Panc1 (cell line): ENCODE measurements around the gene LMF1. TPM values are rescaled to one million over a fixed set of nuclear protein-coding genes. Genes with fewer than 3 reads are reported as not detected.

ENCODE experiments used
- ATAC-seq: fragments of 200-7000 bp; cut with Tn5 transposase; 2 replicates; pipeline ENCODE4 v1.9.1; 2020; ENCODE audit warnings: mild to moderate bottlenecking, moderate library complexity
- BruUV-seq: library from RNA; stranded (reverse); fragments of 400-500 nt; replicated peaks from 2 replicates; lab custom pipeline; 2021; lab: Mats Ljungman, UMichigan
- CTCF ChIA-PET: fragments of 300-600 bp; sonication (Branson Sonifier 250); formaldehyde crosslinking; loops from one replicate; lab custom pipeline; 2022; ENCODE audit warnings: antibody characterized with exemption; lab: Charles Lee
- POLR2A ChIA-PET: fragments of 300-600 bp; sonication (Branson Sonifier 250); formaldehyde crosslinking; loops from one replicate; lab custom pipeline; 2022; ENCODE audit warnings: antibody characterized with exemption; lab: Charles Lee
- DNase-seq: peaks from one replicate; pipeline ENCODE4 v3.0.0-alpha.2; 2010; ENCODE audit warnings: low read depth, low spot score
- H3K27ac ChIP-seq: 2 replicates; pipeline ENCODE4 v1.5.1; 2011; ENCODE audit warnings: mild to moderate bottlenecking, low read length, inconsistent platforms
- H3K27me3 ChIP-seq: fragments of 200-500 bp; sonication (Bioruptor generic); 2 replicates; pipeline ENCODE4 v1.6.0; 2014; ENCODE audit warnings: low read length, inconsistent platforms; ENCODE audit not compliant: control insufficient read depth, insufficient read depth
- H3K36me3 ChIP-seq: fragments of 200-500 bp; sonication (Bioruptor generic); 2 replicates; pipeline ENCODE4 v1.5.1; 2014; ENCODE audit warnings: inconsistent platforms, mild to moderate bottlenecking, low read length, moderate library complexity; ENCODE audit not compliant: control insufficient read depth, insufficient read depth
- H3K4me1 ChIP-seq: 2 replicates; pipeline ENCODE4 v1.5.1; 2011; ENCODE audit warnings: inconsistent platforms, mild to moderate bottlenecking, low read length, moderate library complexity; ENCODE audit not compliant: control insufficient read depth, insufficient read depth
- H3K4me3 ChIP-seq, 2 experiments: 2 replicates each; pipeline ENCODE4 v1.5.1; 2011 to 2012; ENCODE audit warnings: low read depth in 2 of 2, low read length in 2 of 2, mild to moderate bottlenecking in 2 of 2, inconsistent platforms in 1 of 2, moderate library complexity in 1 of 2
- H3K9me3 ChIP-seq: fragments of 200-500 bp; sonication (Bioruptor generic); 2 replicates; pipeline ENCODE4 v1.5.1; 2014; ENCODE audit warnings: low read depth, mild to moderate bottlenecking, inconsistent platforms, low read length, moderate library complexity; ENCODE audit not compliant: control insufficient read depth, insufficient read depth
- POLR2AphosphoS5 ChIP-seq: IDR thresholded peaks from 2 replicates; pipeline ENCODE4 v1.6.1; 2012; ENCODE audit warnings: mild to moderate bottlenecking, low read depth, low read length, moderate library complexity
- SIN3A ChIP-seq: IDR thresholded peaks from 2 replicates; pipeline ENCODE4 v1.6.1; 2012; ENCODE audit warnings: low read depth, mild to moderate bottlenecking, low read length, moderate library complexity, borderline replicate concordance; ENCODE audit not compliant: insufficient read depth
- TCF7L2 ChIP-seq: IDR thresholded peaks from 2 replicates; pipeline ENCODE4 v1.6.1; 2011; ENCODE audit warnings: mild to moderate bottlenecking, low read depth, low read length, inconsistent platforms
- in situ Hi-C: cut with HindIII; loops from 2 replicates; pipeline ENCODE4 v1.10.0; 2016; ENCODE audit warnings: low sequenced_read_pairs, low pct_unique_long_range_greater_than_20kb
- intact Hi-C: fragments of 100-400 bp; cut with micrococcal nuclease; formaldehyde crosslinking; loops from one replicate; pipeline ENCODE4 v1.10.0; 2022; ENCODE audit not compliant: unreplicated experiment
- total RNA-seq: library from RNA; stranded (reverse); gene quantifications from one replicate; pipeline ENCODE4 v1.2.1, GENCODE V29; 2021; ENCODE audit not compliant: unreplicated experiment
- TF ChIP-seq, protein P1 (sequence below), 2 experiments: IDR thresholded peaks; 2 replicates each; pipeline ENCODE4 v1.6.1; 2011 to 2012; ENCODE audit warnings: low read depth in 2 of 2, control low read depth in 1 of 2, low read length in 1 of 2, mild to moderate bottlenecking in 1 of 2, moderate library complexity in 1 of 2; ENCODE audit not compliant: insufficient read depth in 1 of 2
- TF ChIP-seq, protein P2 (sequence below): fragments of 450-650 bp; IDR thresholded peaks from 2 replicates; pipeline ENCODE4 v1.5.1; 2017; ENCODE audit warnings: mild to moderate bottlenecking

The LMF1 gene
- total RNA-seq, 1 experiment from 2014 or later = 24.3 TPM

DNA sequence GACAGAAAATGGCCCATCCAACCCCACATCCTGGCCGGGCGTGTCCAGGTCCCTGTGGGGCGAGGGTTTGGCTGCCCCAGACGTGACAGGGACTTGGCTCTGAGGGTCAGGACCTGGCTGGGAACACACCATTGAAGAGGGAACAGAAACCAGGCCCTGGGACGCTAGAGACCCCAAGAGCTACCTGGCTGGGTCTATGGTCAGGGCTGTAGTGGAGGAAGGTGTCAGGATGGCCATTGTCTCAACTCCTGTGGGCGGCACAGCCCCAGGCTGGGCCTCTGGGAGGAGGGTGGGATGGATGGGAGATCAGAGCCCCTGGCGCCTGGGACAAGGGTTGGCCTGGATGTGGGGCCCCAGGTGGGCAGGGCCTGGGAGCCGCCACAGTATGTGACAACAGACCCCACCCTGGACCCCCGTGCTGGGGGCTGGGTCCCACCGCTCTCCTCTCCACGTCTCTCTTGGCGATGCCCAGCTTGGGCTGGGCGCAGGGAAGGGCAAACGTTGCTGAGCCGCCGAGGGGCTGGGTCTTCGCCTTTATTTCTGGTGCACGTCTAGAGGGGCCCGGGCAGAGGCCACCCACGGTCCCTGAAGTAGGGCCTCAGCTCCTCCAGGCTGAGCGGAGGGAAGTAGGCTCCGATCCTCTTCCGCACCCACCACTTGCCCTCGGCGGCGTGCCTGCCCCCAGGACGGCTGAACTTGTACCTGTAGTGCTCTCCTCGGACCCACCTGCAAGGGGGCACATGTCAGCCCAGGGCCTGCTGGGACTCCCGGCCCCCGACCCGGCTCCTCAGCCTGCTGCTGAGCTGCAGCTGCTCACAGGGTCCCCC lies 116.6 kb downstream of the LMF1 start:
- H3K27me3 ChIP-seq = no peaks in the 10 kb centered on the region

DNA sequence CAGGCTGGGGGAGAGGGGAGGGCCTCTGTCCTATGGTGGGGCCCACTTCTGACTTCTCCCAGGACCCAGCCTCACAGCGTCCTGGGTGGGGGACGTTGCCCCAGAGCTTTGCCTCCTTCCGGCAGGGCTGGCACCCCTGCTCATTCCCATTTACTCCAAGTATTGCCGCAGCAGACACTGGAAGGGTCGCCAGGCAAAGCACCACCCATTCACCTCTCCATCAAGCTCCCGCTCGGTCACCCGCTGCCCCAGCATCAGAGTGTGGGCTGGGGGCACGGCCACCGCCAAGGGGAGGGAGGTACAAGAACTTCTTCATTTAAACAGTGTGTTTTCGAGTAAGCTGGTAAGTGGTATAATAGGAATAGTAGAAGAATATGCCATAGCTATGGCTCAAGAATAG lies 117.5 kb downstream of the LMF1 start:
- no peaks in the 10 kb centered on the region for H3K27me3 ChIP-seq
- no peaks in the 10 kb centered on the region for H3K4me1 ChIP-seq
- H3K27ac ChIP-seq = no peak overlapping the region
- in situ Hi-C loops (no loop called here), intact Hi-C loops (no loop called here)
- CTCF ChIA-PET = no interaction called here
- no TSS peak for BruUV-seq
- POLR2A ChIA-PET = no interaction called here
- TF ChIP-seq, protein P1, sequence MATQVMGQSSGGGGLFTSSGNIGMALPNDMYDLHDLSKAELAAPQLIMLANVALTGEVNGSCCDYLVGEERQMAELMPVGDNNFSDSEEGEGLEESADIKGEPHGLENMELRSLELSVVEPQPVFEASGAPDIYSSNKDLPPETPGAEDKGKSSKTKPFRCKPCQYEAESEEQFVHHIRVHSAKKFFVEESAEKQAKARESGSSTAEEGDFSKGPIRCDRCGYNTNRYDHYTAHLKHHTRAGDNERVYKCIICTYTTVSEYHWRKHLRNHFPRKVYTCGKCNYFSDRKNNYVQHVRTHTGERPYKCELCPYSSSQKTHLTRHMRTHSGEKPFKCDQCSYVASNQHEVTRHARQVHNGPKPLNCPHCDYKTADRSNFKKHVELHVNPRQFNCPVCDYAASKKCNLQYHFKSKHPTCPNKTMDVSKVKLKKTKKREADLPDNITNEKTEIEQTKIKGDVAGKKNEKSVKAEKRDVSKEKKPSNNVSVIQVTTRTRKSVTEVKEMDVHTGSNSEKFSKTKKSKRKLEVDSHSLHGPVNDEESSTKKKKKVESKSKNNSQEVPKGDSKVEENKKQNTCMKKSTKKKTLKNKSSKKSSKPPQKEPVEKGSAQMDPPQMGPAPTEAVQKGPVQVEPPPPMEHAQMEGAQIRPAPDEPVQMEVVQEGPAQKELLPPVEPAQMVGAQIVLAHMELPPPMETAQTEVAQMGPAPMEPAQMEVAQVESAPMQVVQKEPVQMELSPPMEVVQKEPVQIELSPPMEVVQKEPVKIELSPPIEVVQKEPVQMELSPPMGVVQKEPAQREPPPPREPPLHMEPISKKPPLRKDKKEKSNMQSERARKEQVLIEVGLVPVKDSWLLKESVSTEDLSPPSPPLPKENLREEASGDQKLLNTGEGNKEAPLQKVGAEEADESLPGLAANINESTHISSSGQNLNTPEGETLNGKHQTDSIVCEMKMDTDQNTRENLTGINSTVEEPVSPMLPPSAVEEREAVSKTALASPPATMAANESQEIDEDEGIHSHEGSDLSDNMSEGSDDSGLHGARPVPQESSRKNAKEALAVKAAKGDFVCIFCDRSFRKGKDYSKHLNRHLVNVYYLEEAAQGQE (IDR thresholded peaks at IDR 0.05; ENCODE audit: insufficient read depth in 1 of 2, low read depth in 2 of 2, low read length in 1 of 2) = no peak
- TF ChIP-seq SIN3A = no peak
- TF ChIP-seq TCF7L2 = no peak
- TF ChIP-seq, protein P2, sequence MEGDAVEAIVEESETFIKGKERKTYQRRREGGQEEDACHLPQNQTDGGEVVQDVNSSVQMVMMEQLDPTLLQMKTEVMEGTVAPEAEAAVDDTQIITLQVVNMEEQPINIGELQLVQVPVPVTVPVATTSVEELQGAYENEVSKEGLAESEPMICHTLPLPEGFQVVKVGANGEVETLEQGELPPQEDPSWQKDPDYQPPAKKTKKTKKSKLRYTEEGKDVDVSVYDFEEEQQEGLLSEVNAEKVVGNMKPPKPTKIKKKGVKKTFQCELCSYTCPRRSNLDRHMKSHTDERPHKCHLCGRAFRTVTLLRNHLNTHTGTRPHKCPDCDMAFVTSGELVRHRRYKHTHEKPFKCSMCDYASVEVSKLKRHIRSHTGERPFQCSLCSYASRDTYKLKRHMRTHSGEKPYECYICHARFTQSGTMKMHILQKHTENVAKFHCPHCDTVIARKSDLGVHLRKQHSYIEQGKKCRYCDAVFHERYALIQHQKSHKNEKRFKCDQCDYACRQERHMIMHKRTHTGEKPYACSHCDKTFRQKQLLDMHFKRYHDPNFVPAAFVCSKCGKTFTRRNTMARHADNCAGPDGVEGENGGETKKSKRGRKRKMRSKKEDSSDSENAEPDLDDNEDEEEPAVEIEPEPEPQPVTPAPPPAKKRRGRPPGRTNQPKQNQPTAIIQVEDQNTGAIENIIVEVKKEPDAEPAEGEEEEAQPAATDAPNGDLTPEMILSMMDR = no peak
- no peak for TF ChIP-seq POLR2AphosphoS5
- no peaks in the 10 kb centered on the region for H3K36me3 ChIP-seq
- peak; percentile 18; the same call in 1 of the 2 replicates for ATAC-seq
- no peak for DNase-seq
- H3K4me3 ChIP-seq = no peak overlapping the region
- H3K9me3 ChIP-seq = no peaks in the 10 kb centered on the region

More for the DNA sequence above, 116.6 kb downstream of the LMF1 start:
- no peak overlapping the region for H3K27ac ChIP-seq
- POLR2A ChIA-PET = no interaction called here
- H3K9me3 ChIP-seq = no peaks in the 10 kb centered on the region
- no peaks in the 10 kb centered on the region for H3K4me1 ChIP-seq
- ATAC-seq = 0 out of 2 replicates have a peak, but pooled peaks have one; percentile 20
- no peak for DNase-seq
- no peak overlapping the region for H3K4me3 ChIP-seq
- intact Hi-C loops = no loop called here
- in situ Hi-C loops = no loop called here
- no peaks in the 10 kb centered on the region for H3K36me3 ChIP-seq
- TF ChIP-seq POLR2AphosphoS5 (no peak), TCF7L2 (no peak), SIN3A (no peak)
- no TSS peak for BruUV-seq
- CTCF ChIA-PET = no interaction called here
